Gastroesophageal sphincter (tissue), 3 donors: ENCODE results near the gene COA8.

Source experiments
- POLR2A ChIP-seq, 2 donors: fragments of 450-650 bp; IDR thresholded peaks; one replicate each; pipeline ENCODE4 v1.6.1; 2017; ENCODE audit warnings: antibody characterized with exemption in 2 of 2, mild to moderate bottlenecking in 2 of 2, moderate library complexity in 1 of 2
- POLR2AphosphoS5 ChIP-seq: sonication (generic); formaldehyde crosslinking; IDR thresholded peaks from one replicate; pipeline ENCODE4 v1.6.1; 2017; ENCODE audit warnings: antibody characterized with exemption
- TF ChIP-seq, protein P1 (sequence below), 4 experiments: fragments of 200-600 bp in 2 of 4; fragments of 450-650 bp in 2 of 4; sonication (generic) in 1 of 4; IDR thresholded peaks; one replicate each; pipeline ENCODE4 v1.5.1; 2017 to 2019; ENCODE audit warnings: antibody characterized with exemption in 4 of 4, mild to moderate bottlenecking in 2 of 4, moderate library complexity in 2 of 4

DNA sequence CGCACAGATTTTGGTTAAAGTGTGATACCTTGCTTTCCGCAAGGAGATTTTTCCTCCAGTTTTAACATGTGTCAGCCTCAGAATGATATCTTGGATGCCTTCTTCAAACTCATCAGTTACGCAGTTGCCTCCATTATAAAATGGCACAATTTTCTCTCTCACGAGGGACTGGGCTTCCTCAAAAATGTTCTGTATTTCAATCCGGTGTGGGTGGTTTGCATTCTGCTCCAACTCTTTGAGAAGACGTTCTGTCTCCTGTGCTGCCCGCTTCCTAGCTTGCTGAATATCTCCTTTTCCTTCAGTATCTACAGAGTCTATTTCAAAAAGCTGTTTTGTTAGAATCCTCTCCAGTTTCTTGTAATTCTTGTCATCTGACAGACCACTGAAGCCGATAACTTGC, 2.1 kb upstream of the COA8 start:
- TF ChIP-seq, protein P1, sequence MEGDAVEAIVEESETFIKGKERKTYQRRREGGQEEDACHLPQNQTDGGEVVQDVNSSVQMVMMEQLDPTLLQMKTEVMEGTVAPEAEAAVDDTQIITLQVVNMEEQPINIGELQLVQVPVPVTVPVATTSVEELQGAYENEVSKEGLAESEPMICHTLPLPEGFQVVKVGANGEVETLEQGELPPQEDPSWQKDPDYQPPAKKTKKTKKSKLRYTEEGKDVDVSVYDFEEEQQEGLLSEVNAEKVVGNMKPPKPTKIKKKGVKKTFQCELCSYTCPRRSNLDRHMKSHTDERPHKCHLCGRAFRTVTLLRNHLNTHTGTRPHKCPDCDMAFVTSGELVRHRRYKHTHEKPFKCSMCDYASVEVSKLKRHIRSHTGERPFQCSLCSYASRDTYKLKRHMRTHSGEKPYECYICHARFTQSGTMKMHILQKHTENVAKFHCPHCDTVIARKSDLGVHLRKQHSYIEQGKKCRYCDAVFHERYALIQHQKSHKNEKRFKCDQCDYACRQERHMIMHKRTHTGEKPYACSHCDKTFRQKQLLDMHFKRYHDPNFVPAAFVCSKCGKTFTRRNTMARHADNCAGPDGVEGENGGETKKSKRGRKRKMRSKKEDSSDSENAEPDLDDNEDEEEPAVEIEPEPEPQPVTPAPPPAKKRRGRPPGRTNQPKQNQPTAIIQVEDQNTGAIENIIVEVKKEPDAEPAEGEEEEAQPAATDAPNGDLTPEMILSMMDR (IDR thresholded peaks at IDR 0.05): no peak
- TF ChIP-seq POLR2A (IDR thresholded peaks at IDR 0.05) (no peak), POLR2AphosphoS5 (no peak)
